Inflammatory macrophage (primary cell): ENCODE results near the gene FFAR1.
A peak's percentile ranks its signal among the peaks of the same experiment; 100 is the strongest.

ENCODE experiments used
- DNase-seq, 2 donors: peaks; one replicate each; pipeline ENCODE4 v3.0.0-alpha.2; 2020 to 2022

The FFAR1 gene

GRCh38 chr19:35392742-35393715 is 45.3 kb downstream of the FFAR1 start:
- peak; percentile 35 to 65 for DNase-seq

- peak; percentile 23 to 27 for DNase-seq
Measured at GRCh38 chr19:35395382-35396199, 47.9 kb downstream of the FFAR1 start.

GRCh38 chr19:35396240-35396885 is 48.7 kb downstream of the FFAR1 start:
- no peak for DNase-seq

GRCh38 chr19:35397064-35397463 is 49.4 kb downstream of the FFAR1 start:
- DNase-seq: no peak
